Stimulated activated CD4-positive, alpha-beta T cell treated with anti-CD3 and anti-CD28 coated beads, Interleukin-4, amount 100 ng/mL, for 48 hours (primary cell): Measurements from ENCODE around the gene RINT1.
"Not testable (repeated sequence)": the region's sequence is repeated elsewhere in the genome, so short reads cannot be mapped to it uniquely, and the experiment has no call there.

Experiments used
- DNase-seq, 2 donors: peaks; one replicate each; pipeline ENCODE4 v3.0.0-alpha.2; 2020; ENCODE audit warnings: low read depth in 2 of 2

Gene RINT1

GRCh38 chr7:105532709-105533460 lies 884 bp downstream of the RINT1 start:
- no peak for DNase-seq

GRCh38 chr7:105538339-105538738 lies 6.3 kb downstream of the RINT1 start:
- no peak for DNase-seq

- DNase-seq = no peak
Measured at GRCh38 chr7:105559926-105560325, 27.9 kb downstream of the RINT1 start.

GRCh38 chr7:105565190-105565589 lies 33.2 kb downstream of the RINT1 start:
- DNase-seq = no peak

- no peak for DNase-seq
Measured at GRCh38 chr7:105567024-105567423, 35.0 kb downstream of the RINT1 start.

GRCh38 chr7:105567821-105568220 lies 35.8 kb downstream of the RINT1 start:
- DNase-seq = no peak

GRCh38 chr7:105571891-105572290 lies 39.9 kb downstream of the RINT1 start:
- DNase-seq = no peak

GRCh38 chr7:105577251-105577650 lies 45.2 kb downstream of the RINT1 start:
- no peak for DNase-seq

- no peak for DNase-seq
Measured at GRCh38 chr7:105578496-105578895, 46.5 kb downstream of the RINT1 start.

GRCh38 chr7:105580022-105580740 lies 48.2 kb downstream of the RINT1 start:
- no peak for DNase-seq

GRCh38 chr7:105581066-105581811 lies 49.2 kb downstream of the RINT1 start, which contains the start of gene EFCAB10:
EFCAB10 (minus strand) TSS chr7:105581493; CDS start chr7:105581463, 30 bp downstream.
- DNase-seq = peak; percentile 53 to 59

- DNase-seq = no peak
Measured at GRCh38 chr7:105583061-105583460, 51.1 kb downstream of the RINT1 start.

- no peak for DNase-seq
Measured at GRCh38 chr7:105584165-105584564, 52.2 kb downstream of the RINT1 start.

- DNase-seq = no peak
Measured at GRCh38 chr7:105585850-105586500, 54.0 kb downstream of the RINT1 start.

GRCh38 chr7:105587909-105588635 lies 56.1 kb downstream of the RINT1 start:
- no peak for DNase-seq

GRCh38 chr7:105589356-105590077 lies 57.5 kb downstream of the RINT1 start:
- DNase-seq = peak; percentile 29 to 42

GRCh38 chr7:105590793-105591192 lies 58.8 kb downstream of the RINT1 start:
- DNase-seq = no peak

GRCh38 chr7:105591522-105591921 lies 59.5 kb downstream of the RINT1 start:
- DNase-seq = no peak

GRCh38 chr7:105594034-105594433 lies 62.0 kb downstream of the RINT1 start:
- DNase-seq = no peak

GRCh38 chr7:105596866-105597265 lies 64.9 kb downstream of the RINT1 start:
- DNase-seq = no peak

- not testable (repeated sequence) for DNase-seq
Measured at GRCh38 chr7:105599080-105599479, 67.1 kb downstream of the RINT1 start.
